Bronchial epithelial cell (primary cell): ENCODE results near the gene UBAP2. TPM values are rescaled to one million over a fixed set of nuclear protein-coding genes. Genes with fewer than 3 reads are reported as not detected.

Source experiments
- DNase-seq: peaks from one replicate; pipeline ENCODE4 v3.0.0-alpha.2; 2010; ENCODE audit warnings: low read depth
- FAIRE-seq: peaks from 2 replicates; lab custom pipeline; 2011; peaks lifted over from hg19 to GRCh38; lab: Jason Lieb, UNC
- H3K27me3 ChIP-seq: 2 replicates; pipeline ENCODE4 v1.5.1; 2011; ENCODE audit warnings: low read length; ENCODE audit not compliant: control insufficient read depth, insufficient read depth
- H3K36me3 ChIP-seq: 2 replicates; pipeline ENCODE4 v1.5.1; 2011; ENCODE audit warnings: low read length; ENCODE audit not compliant: control insufficient read depth, insufficient read depth
- H3K4me3 ChIP-seq: 2 replicates; pipeline ENCODE4 v1.5.1; 2011; ENCODE audit warnings: mild to moderate bottlenecking, low read depth, low read length, control low read depth
- total RNA-seq: library from RNA; depleted of rRNA; stranded (reverse); fragments of >200 nt; gene quantifications from 2 replicates; pipeline ENCODE4 v1.2.1, GENCODE V29; 2014
- TF ChIP-seq, protein P1 (sequence below): IDR thresholded peaks from 2 replicates; pipeline ENCODE4 v1.5.1; 2011; ENCODE audit warnings: mild to moderate bottlenecking, moderate library complexity, low read length, control low read depth, inconsistent platforms; ENCODE audit not compliant: insufficient read depth, severe bottlenecking

Gene UBAP2
- total RNA-seq, 1 donor from 2014 or later = 14.7 TPM

DNA sequence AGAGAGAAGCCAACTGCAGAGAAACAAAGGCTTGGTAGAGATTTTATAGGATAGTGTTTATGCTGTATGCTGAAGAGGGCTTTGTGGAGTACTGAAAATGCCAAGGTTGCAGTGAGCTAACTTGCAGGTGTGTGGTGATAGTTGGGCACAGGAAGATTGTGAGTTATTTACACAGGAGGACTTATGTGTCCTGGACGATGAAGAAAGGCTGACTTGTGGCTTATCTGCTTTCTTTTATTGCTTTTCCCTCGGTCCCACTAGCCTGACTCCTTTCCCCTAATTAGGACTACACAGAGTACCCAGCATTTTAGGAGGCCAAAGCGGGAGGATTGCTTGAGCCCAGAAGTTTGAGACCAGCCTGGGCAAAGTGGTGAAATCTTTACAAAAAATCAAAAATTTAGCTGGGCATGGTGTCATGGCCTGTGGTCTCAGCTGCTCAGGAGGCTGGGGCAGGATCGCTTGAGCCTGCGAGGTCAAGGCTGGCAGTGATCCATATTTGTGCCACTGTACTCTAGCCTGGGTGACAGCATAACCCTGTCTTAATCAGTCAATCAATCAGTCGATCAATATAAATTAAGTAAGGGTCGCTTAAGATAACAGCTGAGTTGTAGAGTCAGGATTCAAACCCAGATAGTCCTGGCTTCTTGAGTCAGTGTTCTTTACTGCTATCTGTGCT is 169.9 kb downstream of the UBAP2 start:
- no peak overlapping the region for H3K4me3 ChIP-seq
- no peak for DNase-seq
- FAIRE-seq = no peak
- TF ChIP-seq, protein P1, sequence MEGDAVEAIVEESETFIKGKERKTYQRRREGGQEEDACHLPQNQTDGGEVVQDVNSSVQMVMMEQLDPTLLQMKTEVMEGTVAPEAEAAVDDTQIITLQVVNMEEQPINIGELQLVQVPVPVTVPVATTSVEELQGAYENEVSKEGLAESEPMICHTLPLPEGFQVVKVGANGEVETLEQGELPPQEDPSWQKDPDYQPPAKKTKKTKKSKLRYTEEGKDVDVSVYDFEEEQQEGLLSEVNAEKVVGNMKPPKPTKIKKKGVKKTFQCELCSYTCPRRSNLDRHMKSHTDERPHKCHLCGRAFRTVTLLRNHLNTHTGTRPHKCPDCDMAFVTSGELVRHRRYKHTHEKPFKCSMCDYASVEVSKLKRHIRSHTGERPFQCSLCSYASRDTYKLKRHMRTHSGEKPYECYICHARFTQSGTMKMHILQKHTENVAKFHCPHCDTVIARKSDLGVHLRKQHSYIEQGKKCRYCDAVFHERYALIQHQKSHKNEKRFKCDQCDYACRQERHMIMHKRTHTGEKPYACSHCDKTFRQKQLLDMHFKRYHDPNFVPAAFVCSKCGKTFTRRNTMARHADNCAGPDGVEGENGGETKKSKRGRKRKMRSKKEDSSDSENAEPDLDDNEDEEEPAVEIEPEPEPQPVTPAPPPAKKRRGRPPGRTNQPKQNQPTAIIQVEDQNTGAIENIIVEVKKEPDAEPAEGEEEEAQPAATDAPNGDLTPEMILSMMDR = no peak
- H3K36me3 ChIP-seq = no peaks in the 10 kb centered on the region
- no peaks in the 10 kb centered on the region for H3K27me3 ChIP-seq

DNA sequence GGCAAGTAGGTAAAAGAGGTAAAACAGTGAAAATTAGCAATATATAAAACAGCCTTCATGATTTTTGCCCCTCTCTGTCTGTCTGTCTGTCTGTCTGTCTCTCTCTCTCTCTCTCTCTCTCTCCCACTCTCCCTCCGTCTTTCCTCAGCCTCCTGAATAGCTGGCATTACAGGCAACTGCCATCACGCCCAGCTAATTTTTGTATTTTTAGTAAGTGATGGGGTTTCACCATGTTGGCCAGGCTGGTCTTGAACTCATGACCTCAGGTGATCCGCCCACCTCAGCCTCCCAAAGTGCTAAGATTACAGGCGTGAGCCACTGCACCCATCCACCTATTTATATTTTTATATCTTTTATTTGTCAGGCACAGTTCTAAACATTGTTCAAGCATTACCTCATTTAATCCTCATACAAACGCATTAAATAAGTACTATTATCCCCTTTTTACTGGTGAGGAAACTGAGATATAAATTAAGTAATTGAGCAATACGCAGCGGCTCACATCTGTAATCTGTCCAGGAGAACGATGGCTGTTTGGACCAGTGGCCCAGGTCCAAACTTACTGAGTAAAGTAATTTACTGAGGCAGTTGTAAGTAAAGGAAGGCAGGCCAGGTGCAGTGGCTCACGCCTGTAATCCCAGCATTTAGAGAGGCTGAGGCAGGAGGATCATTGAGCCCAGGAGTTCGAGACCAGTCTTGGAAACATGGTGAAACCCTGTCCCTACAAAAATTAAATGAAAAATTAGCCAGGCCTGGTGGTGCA is 170.8 kb downstream of the UBAP2 start:
- no peaks in the 10 kb centered on the region for H3K27me3 ChIP-seq
- H3K36me3 ChIP-seq = no peaks in the 10 kb centered on the region
- DNase-seq (no peak), FAIRE-seq (peak; percentile 23)
- TF ChIP-seq, protein P1 = no peak
- no peak overlapping the region for H3K4me3 ChIP-seq

Other genes with a start within 250 kb of the UBAP2 start
- 14.0 and 17.0 TPM in 2 replicates for gene UBE2R2, start 231.7 kb downstream of the UBAP2 start, total RNA-seq
- 15.3 and 19.6 TPM in 2 replicates for gene DCAF12, start 77.8 kb upstream of the UBAP2 start, total RNA-seq
- gene UBAP1, start 130.2 kb upstream of the UBAP2 start, total RNA-seq = 37.6 and 53.1 TPM in 2 replicates